ENCODE data around the gene PSMD6. TPM values are rescaled to one million over a fixed set of nuclear protein-coding genes. Genes with fewer than 3 reads are reported as not detected.

Gene PSMD6
- total RNA-seq, 1 experiment from 2014 or later: 78.7 TPM

DNA sequence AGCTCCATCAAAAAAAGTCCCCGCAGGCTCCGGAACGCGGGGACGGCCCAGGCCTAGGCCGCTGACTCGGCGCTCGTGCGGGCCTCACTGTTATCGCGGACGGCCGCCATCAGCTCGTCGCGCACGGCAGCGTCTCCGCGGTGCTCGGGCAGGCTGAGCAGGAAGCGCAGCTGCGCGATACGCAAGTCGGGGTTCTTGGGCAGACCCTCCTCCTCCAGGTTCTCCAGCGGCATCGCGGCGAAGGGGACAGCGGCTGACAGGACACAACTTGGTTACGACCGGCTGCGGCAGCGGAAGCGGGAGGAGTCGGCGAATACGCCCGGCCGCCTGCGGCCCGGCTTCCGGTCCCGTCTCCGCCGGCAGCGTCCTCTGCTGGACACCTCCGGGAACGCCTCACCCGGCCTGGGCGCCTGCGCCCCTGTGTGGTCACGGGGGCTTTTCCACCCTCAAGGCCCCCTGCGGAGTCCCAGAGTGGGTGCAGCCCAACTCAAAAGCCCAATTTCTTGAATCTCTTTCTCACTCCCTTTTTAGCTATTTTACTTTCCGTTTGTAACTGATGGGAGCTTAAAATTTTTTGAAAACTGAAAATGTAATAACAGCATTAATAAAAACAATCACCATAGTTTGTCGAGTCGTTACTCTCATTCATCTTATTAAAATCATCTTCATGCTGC, at the start of gene PSMD6 (continued):
- TF ChIP-seq JUND (IDR thresholded peaks at IDR 0.05) (no peak), ZFX (IDR thresholded peaks at IDR 0.05) (peak; percentile 98), TCF7L2 (IDR thresholded peaks at IDR 0.05; ENCODE audit: borderline replicate concordance, extremely low read depth, insufficient read depth, insufficient read length) (peak; percentile 29), ZNF274 (IDR thresholded peaks at IDR 0.05; ENCODE audit: low read depth, low read length) (no peak), RAD21 (IDR thresholded peaks at IDR 0.05; ENCODE audit: low read depth) (peak; percentile 27; the same call in 1 of the 2 replicates), SIN3A (IDR thresholded peaks at IDR 0.05; ENCODE audit: low read depth) (no peak)

DNA sequence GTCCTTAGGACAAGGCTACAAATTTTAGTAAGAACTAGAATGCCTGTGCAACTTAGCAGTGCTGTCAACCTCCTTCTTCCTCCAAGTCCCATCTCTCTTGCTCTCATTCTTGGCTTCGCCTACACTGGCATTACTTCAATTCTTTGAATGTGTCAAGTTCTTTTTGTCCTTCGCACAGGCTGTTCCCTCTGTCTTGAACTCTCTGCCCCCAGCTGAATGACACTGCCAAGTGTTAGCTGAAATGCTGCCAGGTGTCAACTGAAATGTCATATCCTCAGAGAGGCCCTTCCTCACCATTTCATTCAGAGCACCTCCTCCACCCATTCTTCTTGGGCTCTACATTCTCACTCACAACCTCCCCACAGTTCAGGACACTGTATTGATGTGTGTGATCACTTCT, 48.8 kb upstream of the PSMD6 start:
- H3K27me3 ChIP-seq (ENCODE audit: insufficient read depth, low read length): peaks cover 34% of the 10 kb centered on the region
- POLR2A ChIA-PET: no interaction called here
- no peak overlapping the region for H3K27ac ChIP-seq (ENCODE audit: low read depth, low read length)
- H3K4me1 ChIP-seq (ENCODE audit: control insufficient read depth in 1 of 2, insufficient read depth in 2 of 2, low read length in 2 of 2): no peaks in the 10 kb centered on the region
- no peak overlapping the region for H2AFZ ChIP-seq (ENCODE audit: low read depth, low read length, poor library complexity, severe bottlenecking)
- no TSS peak for BruUV-seq (replicated peaks)
- no peaks in the 10 kb centered on the region for H3K9me3 ChIP-seq (ENCODE audit: control insufficient read depth in 1 of 2, insufficient read depth in 1 of 2, low read depth in 1 of 2, low read length in 2 of 2)
- H4K20me1 ChIP-seq (ENCODE audit: insufficient read depth): no peaks in the 10 kb centered on the region
- no peak for DNase-seq (ENCODE audit: low read depth, low spot score)
- no peak for ATAC-seq
- intact Hi-C loops (cut with micrococcal nuclease): no loop called here
- no peaks in the 10 kb centered on the region for H3K79me2 ChIP-seq (ENCODE audit: insufficient read depth, low read length)
- no peaks in the 10 kb centered on the region for H3K36me3 ChIP-seq (ENCODE audit: control insufficient read depth in 1 of 2, insufficient read depth in 2 of 2, low read length in 2 of 2)
- CTCF ChIA-PET: no interaction called here
- no peaks in the 10 kb centered on the region for H3K9me2 ChIP-seq (ENCODE audit: insufficient read depth)
- H3K4me2 ChIP-seq (ENCODE audit: low read length): no peak overlapping the region
- H3K4me3 ChIP-seq (replicated peaks in 1 of 2; ENCODE audit: low read depth in 1 of 2, low read length in 2 of 2): no peak overlapping the region
- RAD21 ChIA-PET (ENCODE audit: low non-redundant PET in 1 of 2, low total read pairs in 2 of 2, uncharacterized antibody in 2 of 2, unreplicated experiment in 2 of 2): no interaction called here
- no peak overlapping the region for H3K9ac ChIP-seq (ENCODE audit: low read length)
- TF ChIP-seq, protein P1, sequence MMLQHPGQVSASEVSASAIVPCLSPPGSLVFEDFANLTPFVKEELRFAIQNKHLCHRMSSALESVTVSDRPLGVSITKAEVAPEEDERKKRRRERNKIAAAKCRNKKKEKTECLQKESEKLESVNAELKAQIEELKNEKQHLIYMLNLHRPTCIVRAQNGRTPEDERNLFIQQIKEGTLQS (IDR thresholded peaks at IDR 0.05): no peak
- no peak for TF ChIP-seq JUND (IDR thresholded peaks at IDR 0.05)
- TF ChIP-seq, protein P2, sequence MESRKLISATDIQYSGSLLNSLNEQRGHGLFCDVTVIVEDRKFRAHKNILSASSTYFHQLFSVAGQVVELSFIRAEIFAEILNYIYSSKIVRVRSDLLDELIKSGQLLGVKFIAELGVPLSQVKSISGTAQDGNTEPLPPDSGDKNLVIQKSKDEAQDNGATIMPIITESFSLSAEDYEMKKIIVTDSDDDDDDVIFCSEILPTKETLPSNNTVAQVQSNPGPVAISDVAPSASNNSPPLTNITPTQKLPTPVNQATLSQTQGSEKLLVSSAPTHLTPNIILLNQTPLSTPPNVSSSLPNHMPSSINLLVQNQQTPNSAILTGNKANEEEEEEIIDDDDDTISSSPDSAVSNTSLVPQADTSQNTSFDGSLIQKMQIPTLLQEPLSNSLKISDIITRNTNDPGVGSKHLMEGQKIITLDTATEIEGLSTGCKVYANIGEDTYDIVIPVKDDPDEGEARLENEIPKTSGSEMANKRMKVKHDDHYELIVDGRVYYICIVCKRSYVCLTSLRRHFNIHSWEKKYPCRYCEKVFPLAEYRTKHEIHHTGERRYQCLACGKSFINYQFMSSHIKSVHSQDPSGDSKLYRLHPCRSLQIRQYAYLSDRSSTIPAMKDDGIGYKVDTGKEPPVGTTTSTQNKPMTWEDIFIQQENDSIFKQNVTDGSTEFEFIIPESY (IDR thresholded peaks at IDR 0.05; ENCODE audit: extremely low read depth, insufficient replicate concordance, low read length): no peak
- TF ChIP-seq EZH2phosphoT487 (IDR thresholded peaks at IDR 0.05; ENCODE audit: borderline replicate concordance): no peak
- TF ChIP-seq, protein P3, sequence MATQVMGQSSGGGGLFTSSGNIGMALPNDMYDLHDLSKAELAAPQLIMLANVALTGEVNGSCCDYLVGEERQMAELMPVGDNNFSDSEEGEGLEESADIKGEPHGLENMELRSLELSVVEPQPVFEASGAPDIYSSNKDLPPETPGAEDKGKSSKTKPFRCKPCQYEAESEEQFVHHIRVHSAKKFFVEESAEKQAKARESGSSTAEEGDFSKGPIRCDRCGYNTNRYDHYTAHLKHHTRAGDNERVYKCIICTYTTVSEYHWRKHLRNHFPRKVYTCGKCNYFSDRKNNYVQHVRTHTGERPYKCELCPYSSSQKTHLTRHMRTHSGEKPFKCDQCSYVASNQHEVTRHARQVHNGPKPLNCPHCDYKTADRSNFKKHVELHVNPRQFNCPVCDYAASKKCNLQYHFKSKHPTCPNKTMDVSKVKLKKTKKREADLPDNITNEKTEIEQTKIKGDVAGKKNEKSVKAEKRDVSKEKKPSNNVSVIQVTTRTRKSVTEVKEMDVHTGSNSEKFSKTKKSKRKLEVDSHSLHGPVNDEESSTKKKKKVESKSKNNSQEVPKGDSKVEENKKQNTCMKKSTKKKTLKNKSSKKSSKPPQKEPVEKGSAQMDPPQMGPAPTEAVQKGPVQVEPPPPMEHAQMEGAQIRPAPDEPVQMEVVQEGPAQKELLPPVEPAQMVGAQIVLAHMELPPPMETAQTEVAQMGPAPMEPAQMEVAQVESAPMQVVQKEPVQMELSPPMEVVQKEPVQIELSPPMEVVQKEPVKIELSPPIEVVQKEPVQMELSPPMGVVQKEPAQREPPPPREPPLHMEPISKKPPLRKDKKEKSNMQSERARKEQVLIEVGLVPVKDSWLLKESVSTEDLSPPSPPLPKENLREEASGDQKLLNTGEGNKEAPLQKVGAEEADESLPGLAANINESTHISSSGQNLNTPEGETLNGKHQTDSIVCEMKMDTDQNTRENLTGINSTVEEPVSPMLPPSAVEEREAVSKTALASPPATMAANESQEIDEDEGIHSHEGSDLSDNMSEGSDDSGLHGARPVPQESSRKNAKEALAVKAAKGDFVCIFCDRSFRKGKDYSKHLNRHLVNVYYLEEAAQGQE (IDR thresholded peaks at IDR 0.05; ENCODE audit: low read depth): no peak
- no peak for TF ChIP-seq CBX3 (IDR thresholded peaks at IDR 0.05; ENCODE audit: low read depth)
- no peak for TF ChIP-seq ZFX (IDR thresholded peaks at IDR 0.05)
- no peak for TF ChIP-seq SP1 (IDR thresholded peaks at IDR 0.05; ENCODE audit: low read depth)
- no peak for TF ChIP-seq FOSL1 (IDR thresholded peaks at IDR 0.05; ENCODE audit: low read depth)
- TF ChIP-seq, protein P4, sequence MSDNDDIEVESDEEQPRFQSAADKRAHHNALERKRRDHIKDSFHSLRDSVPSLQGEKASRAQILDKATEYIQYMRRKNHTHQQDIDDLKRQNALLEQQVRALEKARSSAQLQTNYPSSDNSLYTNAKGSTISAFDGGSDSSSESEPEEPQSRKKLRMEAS (IDR thresholded peaks at IDR 0.05): no peak
- TF ChIP-seq TCF7L2 (IDR thresholded peaks at IDR 0.05; ENCODE audit: borderline replicate concordance, extremely low read depth, insufficient read depth, insufficient read length): no peak
- TF ChIP-seq SIN3A (IDR thresholded peaks at IDR 0.05; ENCODE audit: low read depth): no peak
- TF ChIP-seq ZNF274 (IDR thresholded peaks at IDR 0.05; ENCODE audit: low read depth, low read length): no peak
- no peak for TF ChIP-seq ELF1 (IDR thresholded peaks at IDR 0.05; ENCODE audit: borderline replicate concordance, low read depth)
- TF ChIP-seq SRF (IDR thresholded peaks at IDR 0.05; ENCODE audit: low read depth): no peak
- TF ChIP-seq CTCF (IDR thresholded peaks at IDR 0.05 in 2 of 3, conservative IDR thresholded peaks at IDR 0.05 in 1 of 3; ENCODE audit: borderline replicate concordance in 1 of 3, insufficient read depth in 1 of 3, low read depth in 2 of 3, low read length in 2 of 3): no peak

Data from HCT116 (cell line).